GM18909 (cell line): Measurements from ENCODE around the gene ATP5F1A.
"Not testable (repeated sequence)": the region's sequence is repeated elsewhere in the genome, so short reads cannot be mapped to it uniquely, and the experiment has no call there.

Source experiments
- ATAC-seq: cut with Tn5 transposase; IDR thresholded peaks from one replicate; pipeline ENCODE4 v1.9.1; 2021; ENCODE audit warnings: mild to moderate bottlenecking; ENCODE audit not compliant: unreplicated experiment, poor library complexity

Gene ATP5F1A

GRCh38 chr18:46048641-46049040, 49.5 kb downstream of the ATP5F1A start:
- no peak for ATAC-seq

- ATAC-seq, result not testable (repeated sequence)
These were observed 50.7 kb downstream of the ATP5F1A start for GRCh38 chr18:46047369-46047768.

GRCh38 chr18:46046688-46047087, 51.4 kb downstream of the ATP5F1A start:
- no peak for ATAC-seq

GRCh38 chr18:46046126-46046525, 52.0 kb downstream of the ATP5F1A start:
- ATAC-seq, result no peak

- ATAC-seq, result no peak
These were observed 55.4 kb downstream of the ATP5F1A start for GRCh38 chr18:46042571-46043123.

- ATAC-seq, result no peak
These were observed 57.4 kb downstream of the ATP5F1A start for GRCh38 chr18:46040747-46041104.

GRCh38 chr18:46040033-46040746, 57.9 kb downstream of the ATP5F1A start:
- no peak for ATAC-seq

GRCh38 chr18:46037512-46038305, 60.4 kb downstream of the ATP5F1A start:
- no peak for ATAC-seq

- ATAC-seq, result no peak
These were observed 62.1 kb downstream of the ATP5F1A start for GRCh38 chr18:46035696-46036680.

GRCh38 chr18:46034230-46034629, 63.9 kb downstream of the ATP5F1A start:
- ATAC-seq, result no peak

GRCh38 chr18:46031741-46032140, 66.4 kb downstream of the ATP5F1A start:
- ATAC-seq, result no peak
